Measurements from ENCODE around the gene SIM2.

DNA sequence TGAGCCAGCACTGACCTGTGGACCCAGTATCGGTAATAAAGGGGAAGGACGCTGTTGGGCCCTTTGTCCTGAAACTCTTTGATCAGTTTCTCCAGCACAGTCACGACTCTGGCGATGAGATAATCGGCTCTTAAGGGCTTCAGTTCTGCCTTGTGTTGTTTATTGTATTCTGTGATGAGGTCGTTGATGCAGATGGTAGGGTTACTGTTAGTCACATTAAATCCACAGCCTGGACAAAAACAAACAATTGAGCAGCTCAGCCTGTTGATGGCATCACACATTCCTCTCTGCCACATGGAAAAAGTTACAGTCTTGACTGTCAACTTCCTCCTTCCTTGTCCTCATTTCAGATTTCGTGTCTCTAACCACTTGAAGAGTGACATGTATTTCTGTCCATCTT, 57.6 kb downstream of the SIM2 start:
- TF ChIP-seq, protein P1, sequence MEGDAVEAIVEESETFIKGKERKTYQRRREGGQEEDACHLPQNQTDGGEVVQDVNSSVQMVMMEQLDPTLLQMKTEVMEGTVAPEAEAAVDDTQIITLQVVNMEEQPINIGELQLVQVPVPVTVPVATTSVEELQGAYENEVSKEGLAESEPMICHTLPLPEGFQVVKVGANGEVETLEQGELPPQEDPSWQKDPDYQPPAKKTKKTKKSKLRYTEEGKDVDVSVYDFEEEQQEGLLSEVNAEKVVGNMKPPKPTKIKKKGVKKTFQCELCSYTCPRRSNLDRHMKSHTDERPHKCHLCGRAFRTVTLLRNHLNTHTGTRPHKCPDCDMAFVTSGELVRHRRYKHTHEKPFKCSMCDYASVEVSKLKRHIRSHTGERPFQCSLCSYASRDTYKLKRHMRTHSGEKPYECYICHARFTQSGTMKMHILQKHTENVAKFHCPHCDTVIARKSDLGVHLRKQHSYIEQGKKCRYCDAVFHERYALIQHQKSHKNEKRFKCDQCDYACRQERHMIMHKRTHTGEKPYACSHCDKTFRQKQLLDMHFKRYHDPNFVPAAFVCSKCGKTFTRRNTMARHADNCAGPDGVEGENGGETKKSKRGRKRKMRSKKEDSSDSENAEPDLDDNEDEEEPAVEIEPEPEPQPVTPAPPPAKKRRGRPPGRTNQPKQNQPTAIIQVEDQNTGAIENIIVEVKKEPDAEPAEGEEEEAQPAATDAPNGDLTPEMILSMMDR (IDR thresholded peaks at IDR 0.05) = no peak
- TF ChIP-seq ZFX (IDR thresholded peaks at IDR 0.05; ENCODE audit: borderline replicate concordance) = no peak
